Kidney epithelial cell (primary cell): Measurements from ENCODE around the gene TFCP2L1. TPM values are rescaled to one million over a fixed set of nuclear protein-coding genes. Genes with fewer than 3 reads are reported as not detected.

ENCODE experiments used
- DNase-seq: peaks from one replicate; pipeline ENCODE4 v3.0.0-alpha.2; 2010; ENCODE audit warnings: low read depth
- H3K27me3 ChIP-seq: 2 replicates; pipeline ENCODE4 v1.6.0; 2011; ENCODE audit warnings: low read length; ENCODE audit not compliant: control insufficient read depth, insufficient read depth
- H3K36me3 ChIP-seq: 2 replicates; pipeline ENCODE4 v1.5.1; 2011; ENCODE audit warnings: low read length; ENCODE audit not compliant: control insufficient read depth, insufficient read depth
- H3K4me3 ChIP-seq: 2 replicates; pipeline ENCODE4 v1.5.1; 2011; ENCODE audit warnings: low read depth, mild to moderate bottlenecking, control low read depth, low read length
- CTCF ChIP-seq: IDR thresholded peaks from 2 replicates; pipeline ENCODE4 v1.5.1; 2011; ENCODE audit warnings: mild to moderate bottlenecking, moderate library complexity, low read length, control low read depth, inconsistent platforms; ENCODE audit not compliant: insufficient read depth, poor library complexity, severe bottlenecking
- total RNA-seq: library from RNA; depleted of rRNA; stranded (reverse); fragments of >200 nt; gene quantifications from 2 replicates; pipeline ENCODE4 v1.2.3, GENCODE V29; 2015

TFCP2L1 gene
- total RNA-seq, 1 donor from 2014 or later: 4.5 TPM

GRCh38 chr2:121212661-121213325 lies 72.2 kb downstream of the TFCP2L1 start:
- Histone ChIP-seq H3K36me3 (no peaks in the 10 kb centered on the region), H3K4me3 (no peak overlapping the region), H3K27me3 (no peaks in the 10 kb centered on the region)
- DNase-seq: no peak
- no peak for TF ChIP-seq CTCF

- no peak for DNase-seq
- Histone ChIP-seq H3K36me3 (no peaks in the 10 kb centered on the region), H3K4me3 (no peak overlapping the region), H3K27me3 (no peaks in the 10 kb centered on the region)
- TF ChIP-seq CTCF: no peak
Measured at GRCh38 chr2:121211689-121212151, 73.3 kb downstream of the TFCP2L1 start.

GRCh38 chr2:121211251-121211650 lies 73.8 kb downstream of the TFCP2L1 start:
- H3K4me3 ChIP-seq: no peak overlapping the region
- H3K27me3 ChIP-seq: no peaks in the 10 kb centered on the region
- no peak for DNase-seq
- TF ChIP-seq CTCF: no peak
- no peaks in the 10 kb centered on the region for H3K36me3 ChIP-seq

DNA sequence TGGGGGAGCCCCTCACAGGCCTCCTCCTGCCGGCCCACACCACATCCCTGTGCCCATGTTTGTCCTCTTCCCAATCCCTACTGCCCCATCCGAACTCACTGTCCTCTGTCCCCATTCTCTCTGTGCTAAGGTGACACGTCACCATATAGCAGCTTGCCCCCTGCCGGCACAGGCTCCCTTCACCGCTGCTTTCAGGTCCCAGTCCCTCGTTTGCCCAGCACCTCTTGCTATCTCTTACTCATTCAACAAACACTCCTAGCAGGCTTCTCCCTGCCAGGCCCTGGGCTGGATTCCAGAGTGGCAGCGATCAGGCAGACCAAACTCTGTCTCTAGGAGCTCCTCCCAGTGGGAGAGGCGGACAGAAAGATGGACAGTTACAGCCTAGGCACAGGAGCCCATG lies 74.3 kb downstream of the TFCP2L1 start:
- no peak for TF ChIP-seq CTCF
- H3K27me3 ChIP-seq: no peaks in the 10 kb centered on the region
- no peaks in the 10 kb centered on the region for H3K36me3 ChIP-seq
- H3K4me3 ChIP-seq: no peak overlapping the region
- no peak for DNase-seq

GRCh38 chr2:121209014-121209610 lies 75.9 kb downstream of the TFCP2L1 start:
- H3K4me3 ChIP-seq: no peak overlapping the region

More at GRCh38 chr2:121209014-121209610, 75.9 kb downstream of the TFCP2L1 start:
- TF ChIP-seq CTCF: no peak
- Histone ChIP-seq H3K36me3 (no peaks in the 10 kb centered on the region), H3K27me3 (no peaks in the 10 kb centered on the region)
- no peak for DNase-seq
